ENCODE measurements around the gene USP10. TPM values are rescaled to one million over a fixed set of nuclear protein-coding genes. Genes with fewer than 3 reads are reported as not detected.
"Not testable (repeated sequence)": the region's sequence is repeated elsewhere in the genome, so short reads cannot be mapped to it uniquely, and the experiment has no call there.

The USP10 gene
- total RNA-seq, 2 donors from 2014 or later = 103 to 117 TPM

GRCh38 chr16:84742641-84743092, 42.9 kb downstream of the USP10 start:
- H3K4me3 Mint-ChIP-seq = no peak overlapping the region
- DNase-seq (no peak), ATAC-seq (replicated peaks in 1 of 2) (no peak)
- no peaks in the 10 kb centered on the region for H3K9me3 Mint-ChIP-seq
- H3K27ac Mint-ChIP-seq = no peak overlapping the region
- H3K4me1 Mint-ChIP-seq (ENCODE audit: low read depth) = peaks cover 52% of the 10 kb centered on the region
- H3K27me3 Mint-ChIP-seq (ENCODE audit: low read depth) = no peaks in the 10 kb centered on the region
- peaks cover 3 to 12% of the 10 kb centered on the region in 2 donors for H3K36me3 Mint-ChIP-seq (ENCODE audit: insufficient read depth in 2 of 2)

GRCh38 chr16:84746231-84746630, 46.4 kb downstream of the USP10 start:
- Mint-ChIP-seq H3K9me3 (no peaks in the 10 kb centered on the region), H3K27ac (no peak overlapping the region), H3K4me1 (ENCODE audit: low read depth) (peaks cover 42% of the 10 kb centered on the region), H3K36me3 (ENCODE audit: insufficient read depth in 2 of 2) (peaks cover 3 to 10% of the 10 kb centered on the region in 2 donors), H3K27me3 (ENCODE audit: low read depth) (no peaks in the 10 kb centered on the region), H3K4me3 (no peak overlapping the region)
- ATAC-seq (replicated peaks in 1 of 2) = no peak
- DNase-seq = no peak

GRCh38 chr16:84746875-84747274, 47.1 kb downstream of the USP10 start:
- peaks cover 42% of the 10 kb centered on the region for H3K4me1 Mint-ChIP-seq (ENCODE audit: low read depth)
- no peak for DNase-seq
- H3K4me3 Mint-ChIP-seq = no peak overlapping the region
- H3K36me3 Mint-ChIP-seq (ENCODE audit: insufficient read depth in 2 of 2) = peaks cover 1 to 7% of the 10 kb centered on the region in 2 donors
- no peaks in the 10 kb centered on the region for H3K27me3 Mint-ChIP-seq (ENCODE audit: low read depth)
- no peak overlapping the region for H3K27ac Mint-ChIP-seq
- ATAC-seq (replicated peaks in 1 of 2) = no peak
- H3K9me3 Mint-ChIP-seq = no peaks in the 10 kb centered on the region

- not testable (repeated sequence) for H3K4me3 Mint-ChIP-seq; ATAC-seq (replicated peaks in 1 of 2); DNase-seq; H3K36me3 Mint-ChIP-seq (ENCODE audit: insufficient read depth in 2 of 2); H3K27ac Mint-ChIP-seq; H3K27me3 Mint-ChIP-seq (ENCODE audit: low read depth); H3K9me3 Mint-ChIP-seq
- H3K4me1 Mint-ChIP-seq (ENCODE audit: low read depth) = peaks cover 48% of the 10 kb centered on the region
Measured at GRCh38 chr16:84748247-84748646, 48.4 kb downstream of the USP10 start.

GRCh38 chr16:84749072-84749471, 49.3 kb downstream of the USP10 start:
- Mint-ChIP-seq H3K9me3 (no peaks in the 10 kb centered on the region), H3K36me3 (ENCODE audit: insufficient read depth in 2 of 2) (peaks cover 1 to 7% of the 10 kb centered on the region in 2 donors), H3K27me3 (ENCODE audit: low read depth) (no peaks in the 10 kb centered on the region), H3K4me3 (no peak overlapping the region), H3K27ac (no peak overlapping the region), H3K4me1 (ENCODE audit: low read depth) (peaks cover 56% of the 10 kb centered on the region)
- no peak for ATAC-seq (replicated peaks in 1 of 2)
- DNase-seq = no peak

- ATAC-seq (replicated peaks in 1 of 2) = no peak
- H3K27ac Mint-ChIP-seq = no peak overlapping the region
- no peaks in the 10 kb centered on the region for H3K9me3 Mint-ChIP-seq
- peaks cover 0 to 7% of the 10 kb centered on the region in 2 donors for H3K36me3 Mint-ChIP-seq (ENCODE audit: insufficient read depth in 2 of 2)
- no peak overlapping the region for H3K4me3 Mint-ChIP-seq
- H3K27me3 Mint-ChIP-seq (ENCODE audit: low read depth) = no peaks in the 10 kb centered on the region
- no peak for DNase-seq
- peaks cover 63% of the 10 kb centered on the region for H3K4me1 Mint-ChIP-seq (ENCODE audit: low read depth)
Measured at GRCh38 chr16:84749815-84750214, 50.0 kb downstream of the USP10 start.

GRCh38 chr16:84750575-84750974, 50.8 kb downstream of the USP10 start:
- Mint-ChIP-seq H3K36me3 (ENCODE audit: insufficient read depth in 2 of 2) (peaks cover 0 to 10% of the 10 kb centered on the region in 2 donors), H3K4me1 (ENCODE audit: low read depth) (peaks cover 66% of the 10 kb centered on the region), H3K9me3 (no peaks in the 10 kb centered on the region), H3K27ac (no peak overlapping the region), H3K4me3 (no peak overlapping the region), H3K27me3 (ENCODE audit: low read depth) (no peaks in the 10 kb centered on the region)
- DNase-seq (no peak), ATAC-seq (replicated peaks in 1 of 2) (no peak)

GRCh38 chr16:84751241-84751640, 51.4 kb downstream of the USP10 start:
- DNase-seq (no peak), ATAC-seq (replicated peaks in 1 of 2) (no peak)
- peaks cover 1 to 10% of the 10 kb centered on the region in 2 donors for H3K36me3 Mint-ChIP-seq (ENCODE audit: insufficient read depth in 2 of 2)
- H3K27ac Mint-ChIP-seq = peak overlapping the region; percentile 66
- H3K4me1 Mint-ChIP-seq (ENCODE audit: low read depth) = peaks cover 71% of the 10 kb centered on the region
- no peaks in the 10 kb centered on the region for H3K9me3 Mint-ChIP-seq
- H3K27me3 Mint-ChIP-seq (ENCODE audit: low read depth) = no peaks in the 10 kb centered on the region
- H3K4me3 Mint-ChIP-seq = peak overlapping the region in 1 of 2 donors; percentile 87

- H3K27ac Mint-ChIP-seq = peak overlapping the region; percentile 66
- H3K4me3 Mint-ChIP-seq = peak overlapping the region; percentile 62 to 87
- peaks cover 74% of the 10 kb centered on the region for H3K4me1 Mint-ChIP-seq (ENCODE audit: low read depth)
- no peaks in the 10 kb centered on the region for H3K9me3 Mint-ChIP-seq
- peak; percentile 84 to 87 for ATAC-seq (replicated peaks in 1 of 2)
- no peaks in the 10 kb centered on the region for H3K27me3 Mint-ChIP-seq (ENCODE audit: low read depth)
- H3K36me3 Mint-ChIP-seq (ENCODE audit: insufficient read depth in 2 of 2) = peaks cover 1 to 10% of the 10 kb centered on the region in 2 donors
- peak; percentile 38 to 55 for DNase-seq
Measured at GRCh38 chr16:84751947-84752346, 52.1 kb downstream of the USP10 start.

- Mint-ChIP-seq H3K27me3 (ENCODE audit: low read depth) (no peaks in the 10 kb centered on the region), H3K27ac (peak overlapping the region; percentile 66), H3K4me1 (ENCODE audit: low read depth) (peaks cover 80% of the 10 kb centered on the region), H3K9me3 (no peaks in the 10 kb centered on the region), H3K4me3 (peak overlapping the region; percentile 62 to 87), H3K36me3 (ENCODE audit: insufficient read depth in 2 of 2) (peaks cover 1 to 10% of the 10 kb centered on the region in 2 donors)
- no peak for DNase-seq
- ATAC-seq (replicated peaks in 1 of 2) = peak; percentile 63 to 64
Measured at GRCh38 chr16:84752600-84752999, 52.8 kb downstream of the USP10 start.

- Mint-ChIP-seq H3K27me3 (ENCODE audit: low read depth) (no peaks in the 10 kb centered on the region), H3K4me1 (ENCODE audit: low read depth) (peaks cover 91% of the 10 kb centered on the region), H3K4me3 (peak overlapping the region; percentile 55 to 56), H3K9me3 (no peaks in the 10 kb centered on the region), H3K36me3 (ENCODE audit: insufficient read depth in 2 of 2) (peaks cover 1 to 10% of the 10 kb centered on the region in 2 donors), H3K27ac (no peak overlapping the region)
- DNase-seq = no peak
- no peak for ATAC-seq (replicated peaks in 1 of 2)
Measured at GRCh38 chr16:84753412-84754326, 53.9 kb downstream of the USP10 start.

GRCh38 chr16:84754353-84754856, 54.6 kb downstream of the USP10 start:
- peak; percentile 66 to 81 for DNase-seq
- ATAC-seq (replicated peaks in 1 of 2) = peak; percentile 67
- Mint-ChIP-seq H3K36me3 (ENCODE audit: insufficient read depth in 2 of 2) (peaks cover 4 to 10% of the 10 kb centered on the region in 2 donors), H3K27ac (peak overlapping the region; percentile 48), H3K27me3 (ENCODE audit: low read depth) (no peaks in the 10 kb centered on the region), H3K4me1 (ENCODE audit: low read depth) (peaks cover 93% of the 10 kb centered on the region), H3K4me3 (peak overlapping the region in 1 of 2 donors; percentile 72), H3K9me3 (no peaks in the 10 kb centered on the region)

GRCh38 chr16:84754956-84755672, 55.3 kb downstream of the USP10 start:
- no peak for ATAC-seq (replicated peaks in 1 of 2)
- Mint-ChIP-seq H3K27ac (peak overlapping the region; percentile 76), H3K9me3 (no peaks in the 10 kb centered on the region), H3K27me3 (ENCODE audit: low read depth) (no peaks in the 10 kb centered on the region), H3K4me3 (peak overlapping the region; percentile 53 to 72), H3K36me3 (ENCODE audit: insufficient read depth in 2 of 2) (peaks cover 4 to 11% of the 10 kb centered on the region in 2 donors), H3K4me1 (ENCODE audit: low read depth) (peaks cover 90% of the 10 kb centered on the region)
- DNase-seq = no peak

Measured in activated T-cell treated with anti-CD3 and anti-CD28 coated beads, Interleukin-2, amount 50 U/mL, for 72 hours (primary cell).